ENCODE results near the gene SEC23A. TPM values are rescaled to one million over a fixed set of nuclear protein-coding genes. Genes with fewer than 3 reads are reported as not detected.

Gene SEC23A
- total and polyA plus RNA-seq, 2 of the 13 experiments (the other 11 are each of a cell fraction or from before 2014, with no cell fraction given): 403 to 887 TPM

GRCh38 chr14:39015964-39016577, 87.0 kb downstream of the SEC23A start:
- CTCF ChIA-PET (ENCODE audit: low intra/inter-chr PET ratio, low total read pairs): interaction anchor here (1.5 to 4.1 kb wide), 5 partner anchors 19 to 294 kb away, joined by 5 to 26 read pairs (median 19); no protein-coding TSS in a partner anchor
- Histone ChIP-seq H3K4me3 (replicated peaks in 1 of 3; ENCODE audit: insufficient read depth in 1 of 3, low read depth in 2 of 3, low read length in 3 of 3) (no peak overlapping the region), H3K27ac (ENCODE audit: extremely low read length, insufficient read depth, low read length) (no peak overlapping the region), H3K36me3 (replicated peaks in 1 of 2; ENCODE audit: control insufficient read depth in 1 of 2, insufficient read depth in 2 of 2, low read length in 2 of 2) (no peaks in the 10 kb centered on the region), H3K79me2 (ENCODE audit: insufficient read depth, low read length) (no peaks in the 10 kb centered on the region), H2AFZ (ENCODE audit: low read length) (no peak overlapping the region), H3K4me2 (ENCODE audit: low read depth, low read length) (no peak overlapping the region), H3K9ac (ENCODE audit: insufficient read depth, low read depth, low read length) (no peak overlapping the region), H3K27me3 (ENCODE audit: control insufficient read depth in 1 of 2, insufficient read depth in 2 of 2, low read length in 2 of 2) (no peaks in the 10 kb centered on the region), H3K4me1 (ENCODE audit: insufficient read depth, low read length) (peaks cover 34% of the 10 kb centered on the region), H4K20me1 (ENCODE audit: insufficient read depth, low read length) (no peaks in the 10 kb centered on the region), H3K9me3 (ENCODE audit: low read length) (no peaks in the 10 kb centered on the region)
- 94% methylated on average over 3 of the region's 3 CpGs for WGBS (ENCODE audit: low lambda C conversion rate)
- no peak for FAIRE-seq
- in situ Hi-C loops (cut with HindIII; ENCODE audit: extremely low pct_ligation_motif_present, low pct_unique_long_range_greater_than_20kb): loop anchor here (5.0 to 25.0 kb wide), 2 partner anchors 149 to 1104 kb away; no protein-coding TSS in a partner anchor
- intact Hi-C loops (cut with micrococcal nuclease; ENCODE audit: unreplicated experiment): loop anchor here (1.0 to 10.0 kb wide), 6 partner anchors 75 to 1114 kb away; no protein-coding TSS in a partner anchor
- POLR2A ChIA-PET: interaction anchor here (1.4 to 4.9 kb wide), 5 partner anchors 9 to 416 kb away, joined by 4 to 59 read pairs (median 23); partner anchors contain the start of genes FBXO33, SEC23A and TRAPPC6B
- ATAC-seq: peak; percentile 12
- DNase-seq (ENCODE audit: low spot score): no peak
- no TSS peak for BruUV-seq (replicated peaks)
- TF ChIP-seq ZFYVE20 (CRISPR knock-in tag; IDR thresholded peaks at IDR 0.05; ENCODE audit: borderline replicate concordance, low read depth): no peak
- TF ChIP-seq GLI4 (CRISPR knock-in tag; IDR thresholded peaks at IDR 0.05; ENCODE audit: borderline replicate concordance): no peak
- 0 out of 2 replicates have a peak, but pooled peaks have one; percentile 27 for TF ChIP-seq TEAD2 (CRISPR knock-in tag; IDR thresholded peaks at IDR 0.05)
- TF ChIP-seq, protein P1, sequence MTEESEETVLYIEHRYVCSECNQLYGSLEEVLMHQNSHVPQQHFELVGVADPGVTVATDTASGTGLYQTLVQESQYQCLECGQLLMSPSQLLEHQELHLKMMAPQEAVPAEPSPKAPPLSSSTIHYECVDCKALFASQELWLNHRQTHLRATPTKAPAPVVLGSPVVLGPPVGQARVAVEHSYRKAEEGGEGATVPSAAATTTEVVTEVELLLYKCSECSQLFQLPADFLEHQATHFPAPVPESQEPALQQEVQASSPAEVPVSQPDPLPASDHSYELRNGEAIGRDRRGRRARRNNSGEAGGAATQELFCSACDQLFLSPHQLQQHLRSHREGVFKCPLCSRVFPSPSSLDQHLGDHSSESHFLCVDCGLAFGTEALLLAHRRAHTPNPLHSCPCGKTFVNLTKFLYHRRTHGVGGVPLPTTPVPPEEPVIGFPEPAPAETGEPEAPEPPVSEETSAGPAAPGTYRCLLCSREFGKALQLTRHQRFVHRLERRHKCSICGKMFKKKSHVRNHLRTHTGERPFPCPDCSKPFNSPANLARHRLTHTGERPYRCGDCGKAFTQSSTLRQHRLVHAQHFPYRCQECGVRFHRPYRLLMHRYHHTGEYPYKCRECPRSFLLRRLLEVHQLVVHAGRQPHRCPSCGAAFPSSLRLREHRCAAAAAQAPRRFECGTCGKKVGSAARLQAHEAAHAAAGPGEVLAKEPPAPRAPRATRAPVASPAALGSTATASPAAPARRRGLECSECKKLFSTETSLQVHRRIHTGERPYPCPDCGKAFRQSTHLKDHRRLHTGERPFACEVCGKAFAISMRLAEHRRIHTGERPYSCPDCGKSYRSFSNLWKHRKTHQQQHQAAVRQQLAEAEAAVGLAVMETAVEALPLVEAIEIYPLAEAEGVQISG (CRISPR knock-in tag; IDR thresholded peaks at IDR 0.05): no peak
- no peak for TF ChIP-seq NONO (IDR thresholded peaks at IDR 0.05)
- 0 out of 2 replicates have a peak, but pooled peaks have one; percentile 4 for TF ChIP-seq NONO (CRISPR knock-in tag; conservative IDR thresholded peaks at IDR 0.05)
- TF ChIP-seq CEBPB (IDR thresholded peaks at IDR 0.05; ENCODE audit: borderline replicate concordance, low read depth, low read length): peak; percentile 58; the same call in 1 of the 2 replicates
- TF ChIP-seq, protein P2, sequence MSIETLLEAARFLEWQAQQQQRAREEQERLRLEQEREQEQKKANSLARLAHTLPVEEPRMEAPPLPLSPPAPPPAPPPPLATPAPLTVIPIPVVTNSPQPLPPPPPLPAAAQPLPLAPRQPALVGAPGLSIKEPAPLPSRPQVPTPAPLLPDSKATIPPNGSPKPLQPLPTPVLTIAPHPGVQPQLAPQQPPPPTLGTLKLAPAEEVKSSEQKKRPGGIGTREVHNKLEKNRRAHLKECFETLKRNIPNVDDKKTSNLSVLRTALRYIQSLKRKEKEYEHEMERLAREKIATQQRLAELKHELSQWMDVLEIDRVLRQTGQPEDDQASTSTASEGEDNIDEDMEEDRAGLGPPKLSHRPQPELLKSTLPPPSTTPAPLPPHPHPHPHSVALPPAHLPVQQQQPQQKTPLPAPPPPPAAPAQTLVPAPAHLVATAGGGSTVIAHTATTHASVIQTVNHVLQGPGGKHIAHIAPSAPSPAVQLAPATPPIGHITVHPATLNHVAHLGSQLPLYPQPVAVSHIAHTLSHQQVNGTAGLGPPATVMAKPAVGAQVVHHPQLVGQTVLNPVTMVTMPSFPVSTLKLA (IDR thresholded peaks at IDR 0.05): 0 out of 2 replicates have a peak, but pooled peaks have one; percentile 2
- TF ChIP-seq JUNB (CRISPR knock-in tag; IDR thresholded peaks at IDR 0.05; ENCODE audit: borderline replicate concordance): 0 out of 2 replicates have a peak, but pooled peaks have one; percentile 13
- TF ChIP-seq KDM5B (CRISPR knock-in tag; IDR thresholded peaks at IDR 0.05; ENCODE audit: borderline replicate concordance): no peak
- TF ChIP-seq, protein P3, sequence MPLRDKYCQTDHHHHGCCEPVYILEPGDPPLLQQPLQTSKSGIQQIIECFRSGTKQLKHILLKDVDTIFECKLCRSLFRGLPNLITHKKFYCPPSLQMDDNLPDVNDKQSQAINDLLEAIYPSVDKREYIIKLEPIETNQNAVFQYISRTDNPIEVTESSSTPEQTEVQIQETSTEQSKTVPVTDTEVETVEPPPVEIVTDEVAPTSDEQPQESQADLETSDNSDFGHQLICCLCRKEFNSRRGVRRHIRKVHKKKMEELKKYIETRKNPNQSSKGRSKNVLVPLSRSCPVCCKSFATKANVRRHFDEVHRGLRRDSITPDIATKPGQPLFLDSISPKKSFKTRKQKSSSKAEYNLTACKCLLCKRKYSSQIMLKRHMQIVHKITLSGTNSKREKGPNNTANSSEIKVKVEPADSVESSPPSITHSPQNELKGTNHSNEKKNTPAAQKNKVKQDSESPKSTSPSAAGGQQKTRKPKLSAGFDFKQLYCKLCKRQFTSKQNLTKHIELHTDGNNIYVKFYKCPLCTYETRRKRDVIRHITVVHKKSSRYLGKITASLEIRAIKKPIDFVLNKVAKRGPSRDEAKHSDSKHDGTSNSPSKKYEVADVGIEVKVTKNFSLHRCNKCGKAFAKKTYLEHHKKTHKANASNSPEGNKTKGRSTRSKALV (CRISPR knock-in tag; IDR thresholded peaks at IDR 0.05): 0 out of 2 replicates have a peak, but pooled peaks have one; percentile 1
- TF ChIP-seq, protein P4, sequence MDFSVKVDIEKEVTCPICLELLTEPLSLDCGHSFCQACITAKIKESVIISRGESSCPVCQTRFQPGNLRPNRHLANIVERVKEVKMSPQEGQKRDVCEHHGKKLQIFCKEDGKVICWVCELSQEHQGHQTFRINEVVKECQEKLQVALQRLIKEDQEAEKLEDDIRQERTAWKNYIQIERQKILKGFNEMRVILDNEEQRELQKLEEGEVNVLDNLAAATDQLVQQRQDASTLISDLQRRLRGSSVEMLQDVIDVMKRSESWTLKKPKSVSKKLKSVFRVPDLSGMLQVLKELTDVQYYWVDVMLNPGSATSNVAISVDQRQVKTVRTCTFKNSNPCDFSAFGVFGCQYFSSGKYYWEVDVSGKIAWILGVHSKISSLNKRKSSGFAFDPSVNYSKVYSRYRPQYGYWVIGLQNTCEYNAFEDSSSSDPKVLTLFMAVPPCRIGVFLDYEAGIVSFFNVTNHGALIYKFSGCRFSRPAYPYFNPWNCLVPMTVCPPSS (IDR thresholded peaks at IDR 0.05): no peak
- TF ChIP-seq, protein P5, sequence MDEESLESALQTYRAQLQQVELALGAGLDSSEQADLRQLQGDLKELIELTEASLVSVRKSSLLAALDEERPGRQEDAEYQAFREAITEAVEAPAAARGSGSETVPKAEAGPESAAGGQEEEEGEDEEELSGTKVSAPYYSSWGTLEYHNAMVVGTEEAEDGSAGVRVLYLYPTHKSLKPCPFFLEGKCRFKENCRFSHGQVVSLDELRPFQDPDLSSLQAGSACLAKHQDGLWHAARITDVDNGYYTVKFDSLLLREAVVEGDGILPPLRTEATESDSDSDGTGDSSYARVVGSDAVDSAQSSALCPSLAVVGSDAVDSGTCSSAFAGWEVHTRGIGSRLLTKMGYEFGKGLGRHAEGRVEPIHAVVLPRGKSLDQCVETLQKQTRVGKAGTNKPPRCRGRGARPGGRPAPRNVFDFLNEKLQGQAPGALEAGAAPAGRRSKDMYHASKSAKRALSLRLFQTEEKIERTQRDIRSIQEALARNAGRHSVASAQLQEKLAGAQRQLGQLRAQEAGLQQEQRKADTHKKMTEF (CRISPR knock-in tag; IDR thresholded peaks at IDR 0.05): no peak
